Esophagus muscularis mucosa (tissue), 3 donors: ENCODE results near the gene PTPRD.

Experiments used
- CTCF ChIP-seq, 3 experiments: fragments of 200-600 bp in 2 of 3; fragments of 450-650 bp in 1 of 3; sonication (generic) in 2 of 3; IDR thresholded peaks; one replicate each; pipeline ENCODE4 v1.5.1; 2017 to 2019; ENCODE audit warnings: antibody characterized with exemption in 3 of 3, mild to moderate bottlenecking in 2 of 3, moderate library complexity in 1 of 3
- POLR2A ChIP-seq: fragments of 450-650 bp; IDR thresholded peaks from one replicate; pipeline ENCODE4 v1.6.1; 2017; ENCODE audit warnings: antibody characterized with exemption, moderate library complexity, mild to moderate bottlenecking, low read depth

DNA sequence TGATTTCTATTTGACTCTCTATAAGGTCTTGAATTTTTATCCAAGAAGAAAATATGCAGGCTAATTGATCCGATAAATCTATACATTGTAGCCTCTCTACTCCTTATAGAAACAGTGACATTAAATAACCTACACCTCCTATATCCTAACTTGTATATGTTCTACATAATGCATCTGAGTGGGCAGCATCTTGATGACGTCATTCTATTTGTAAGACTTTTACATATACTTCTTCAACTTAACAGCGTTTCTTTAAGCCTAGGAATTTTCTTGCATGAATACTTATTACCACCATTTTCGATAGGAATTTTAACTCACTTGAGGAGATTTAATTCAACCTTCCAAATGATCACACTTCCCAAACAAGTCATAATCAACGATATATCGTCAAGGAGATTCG is 869.0 kb downstream of the PTPRD start:
- no peak for TF ChIP-seq CTCF (IDR thresholded peaks at IDR 0.05)
- TF ChIP-seq POLR2A: no peak
